ENCODE measurements around the gene ACE. TPM values are rescaled to one million over a fixed set of nuclear protein-coding genes. Genes with fewer than 3 reads are reported as not detected.

Gene ACE
- total RNA-seq, 1 donor from 2014 or later: 72.6 TPM

DNA sequence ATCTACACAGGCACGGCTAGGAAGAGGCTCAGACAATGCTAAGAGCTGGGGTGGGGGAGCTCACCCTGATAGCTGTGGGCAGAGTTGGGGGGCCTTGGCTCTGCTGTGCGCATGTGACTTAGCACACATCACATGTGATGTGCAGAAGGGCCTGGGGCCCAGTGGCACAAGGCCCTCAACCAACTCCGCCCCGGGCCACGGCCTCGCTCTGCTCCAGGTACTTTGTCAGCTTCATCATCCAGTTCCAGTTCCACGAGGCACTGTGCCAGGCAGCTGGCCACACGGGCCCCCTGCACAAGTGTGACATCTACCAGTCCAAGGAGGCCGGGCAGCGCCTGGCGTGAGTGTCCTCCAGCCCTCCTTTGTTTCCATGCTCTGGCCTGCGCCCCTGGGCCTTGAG is 19.3 kb downstream of the ACE start:
- TF ChIP-seq, protein P1, sequence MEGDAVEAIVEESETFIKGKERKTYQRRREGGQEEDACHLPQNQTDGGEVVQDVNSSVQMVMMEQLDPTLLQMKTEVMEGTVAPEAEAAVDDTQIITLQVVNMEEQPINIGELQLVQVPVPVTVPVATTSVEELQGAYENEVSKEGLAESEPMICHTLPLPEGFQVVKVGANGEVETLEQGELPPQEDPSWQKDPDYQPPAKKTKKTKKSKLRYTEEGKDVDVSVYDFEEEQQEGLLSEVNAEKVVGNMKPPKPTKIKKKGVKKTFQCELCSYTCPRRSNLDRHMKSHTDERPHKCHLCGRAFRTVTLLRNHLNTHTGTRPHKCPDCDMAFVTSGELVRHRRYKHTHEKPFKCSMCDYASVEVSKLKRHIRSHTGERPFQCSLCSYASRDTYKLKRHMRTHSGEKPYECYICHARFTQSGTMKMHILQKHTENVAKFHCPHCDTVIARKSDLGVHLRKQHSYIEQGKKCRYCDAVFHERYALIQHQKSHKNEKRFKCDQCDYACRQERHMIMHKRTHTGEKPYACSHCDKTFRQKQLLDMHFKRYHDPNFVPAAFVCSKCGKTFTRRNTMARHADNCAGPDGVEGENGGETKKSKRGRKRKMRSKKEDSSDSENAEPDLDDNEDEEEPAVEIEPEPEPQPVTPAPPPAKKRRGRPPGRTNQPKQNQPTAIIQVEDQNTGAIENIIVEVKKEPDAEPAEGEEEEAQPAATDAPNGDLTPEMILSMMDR (IDR thresholded peaks at IDR 0.05): no peak
- intact Hi-C loops (cut with DNase I): no loop called here
- Histone ChIP-seq H3K4me1 (no peaks in the 10 kb centered on the region), H3K27me3 (no peaks in the 10 kb centered on the region), H3K9me3 (no peaks in the 10 kb centered on the region), H3K27ac (no peak overlapping the region), H3K36me3 (no peaks in the 10 kb centered on the region), H3K4me3 (no peak overlapping the region)
- DNase-seq (ENCODE audit: low spot score in 2 of 2): no peak

DNA sequence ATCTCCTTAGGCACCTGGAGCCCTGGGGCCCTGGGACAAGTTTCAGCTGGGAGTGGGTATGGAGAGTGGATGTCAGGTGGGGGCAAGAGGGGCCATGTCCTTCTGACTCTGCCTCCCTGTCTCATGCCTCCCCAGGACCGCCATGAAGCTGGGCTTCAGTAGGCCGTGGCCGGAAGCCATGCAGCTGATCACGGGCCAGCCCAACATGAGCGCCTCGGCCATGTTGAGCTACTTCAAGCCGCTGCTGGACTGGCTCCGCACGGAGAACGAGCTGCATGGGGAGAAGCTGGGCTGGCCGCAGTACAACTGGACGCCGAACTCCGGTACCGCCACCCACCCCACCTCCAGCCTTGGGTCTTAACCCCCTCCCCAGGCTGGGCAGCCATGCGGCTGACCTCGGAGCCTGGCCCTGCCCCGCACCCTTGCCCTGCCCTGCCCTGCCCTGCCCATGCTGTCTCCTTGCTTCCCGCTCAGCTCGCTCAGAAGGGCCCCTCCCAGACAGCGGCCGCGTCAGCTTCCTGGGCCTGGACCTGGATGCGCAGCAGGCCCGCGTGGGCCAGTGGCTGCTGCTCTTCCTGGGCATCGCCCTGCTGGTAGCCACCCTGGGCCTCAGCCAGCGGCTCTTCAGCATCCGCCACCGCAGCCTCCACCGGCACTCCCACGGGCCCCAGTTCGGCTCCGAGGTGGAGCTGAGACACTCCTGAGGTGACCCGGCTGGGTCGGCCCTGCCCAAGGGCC is 20.0 kb downstream of the ACE start:
- Histone ChIP-seq H3K4me1 (no peaks in the 10 kb centered on the region), H3K36me3 (no peaks in the 10 kb centered on the region), H3K9me3 (no peaks in the 10 kb centered on the region), H3K4me3 (no peak overlapping the region), H3K27ac (no peak overlapping the region), H3K27me3 (no peaks in the 10 kb centered on the region)
- intact Hi-C loops (cut with DNase I): no loop called here
- DNase-seq (ENCODE audit: low spot score in 2 of 2): no peak
- TF ChIP-seq, protein P1 (IDR thresholded peaks at IDR 0.05): no peak

DNA sequence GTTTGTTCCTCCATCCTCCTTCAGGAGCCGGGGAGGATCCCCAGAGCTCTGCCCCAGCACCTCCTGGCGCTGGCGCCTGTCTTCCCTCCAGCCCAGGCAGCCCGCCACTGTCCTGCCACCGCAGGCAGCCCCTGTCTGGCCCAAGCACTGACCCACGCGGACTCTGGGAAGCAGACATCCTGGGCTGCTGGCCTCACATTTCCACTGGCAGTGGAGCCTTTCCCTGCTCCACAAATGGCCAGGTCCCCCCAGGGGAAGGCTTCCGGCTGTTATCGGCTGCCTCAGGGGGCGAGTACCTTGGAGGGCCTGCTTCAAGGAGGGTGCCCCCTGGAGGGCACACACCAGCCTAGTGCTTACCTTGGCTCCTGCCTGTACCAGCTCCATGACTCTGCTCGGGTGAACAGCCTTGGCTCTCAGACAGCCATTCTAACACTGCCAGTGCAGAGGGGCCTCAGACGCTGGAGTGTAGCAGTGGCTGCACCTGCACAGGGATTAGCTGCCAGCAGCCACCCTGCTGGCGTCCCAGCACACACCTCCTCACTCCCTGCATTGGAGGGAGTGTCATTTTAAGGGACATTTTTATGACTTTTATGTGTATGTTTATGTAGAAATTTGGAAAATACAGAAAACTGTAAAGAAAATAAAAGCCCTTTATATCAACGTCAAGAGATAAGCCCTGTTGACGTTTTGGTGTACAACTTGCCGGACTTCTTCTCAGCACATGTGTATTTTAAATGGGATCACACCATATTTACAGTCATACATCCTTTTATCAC is 21.0 kb downstream of the ACE start:
- no peak overlapping the region for H3K27ac ChIP-seq
- no peaks in the 10 kb centered on the region for H3K4me1 ChIP-seq
- H3K9me3 ChIP-seq: no peaks in the 10 kb centered on the region
- no peaks in the 10 kb centered on the region for H3K36me3 ChIP-seq
- intact Hi-C loops (cut with DNase I): no loop called here
- no peak for DNase-seq (ENCODE audit: low spot score in 2 of 2)
- TF ChIP-seq, protein P1 (IDR thresholded peaks at IDR 0.05): no peak
- no peaks in the 10 kb centered on the region for H3K27me3 ChIP-seq
- H3K4me3 ChIP-seq: no peak overlapping the region

DNA sequence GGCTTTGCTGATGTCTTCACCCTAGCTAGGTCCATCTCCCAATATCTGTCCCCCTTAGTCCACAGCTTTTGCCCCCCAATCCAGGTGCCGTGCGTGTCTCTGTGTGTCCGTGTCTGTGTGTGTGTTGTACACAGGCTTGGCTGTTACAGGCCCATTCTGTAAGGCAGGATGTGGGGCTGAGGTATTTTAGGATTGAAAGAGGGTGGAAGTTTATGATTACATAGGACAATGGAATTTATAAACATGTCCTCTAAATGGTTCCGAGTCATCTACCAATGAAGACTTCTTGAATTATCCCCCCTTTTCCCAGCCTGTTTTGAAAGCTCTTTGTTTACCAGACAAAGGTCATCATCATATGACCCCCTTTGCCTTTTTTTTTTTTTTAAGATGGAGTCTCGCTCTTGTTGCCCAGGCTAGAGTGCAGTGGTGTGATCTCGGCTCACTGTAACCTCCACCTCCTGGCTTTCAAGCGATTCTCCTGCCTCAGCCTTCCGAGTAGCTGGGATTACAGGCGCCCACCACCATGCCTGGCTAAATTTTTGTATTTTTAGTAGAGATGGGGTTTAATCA is 21.9 kb downstream of the ACE start:
- Histone ChIP-seq H3K9me3 (no peaks in the 10 kb centered on the region), H3K36me3 (no peaks in the 10 kb centered on the region), H3K27ac (no peak overlapping the region), H3K27me3 (no peaks in the 10 kb centered on the region), H3K4me1 (no peaks in the 10 kb centered on the region), H3K4me3 (no peak overlapping the region)
- DNase-seq (ENCODE audit: low spot score in 2 of 2): no peak
- TF ChIP-seq, protein P1 (IDR thresholded peaks at IDR 0.05): no peak
- intact Hi-C loops (cut with DNase I): no loop called here

DNA sequence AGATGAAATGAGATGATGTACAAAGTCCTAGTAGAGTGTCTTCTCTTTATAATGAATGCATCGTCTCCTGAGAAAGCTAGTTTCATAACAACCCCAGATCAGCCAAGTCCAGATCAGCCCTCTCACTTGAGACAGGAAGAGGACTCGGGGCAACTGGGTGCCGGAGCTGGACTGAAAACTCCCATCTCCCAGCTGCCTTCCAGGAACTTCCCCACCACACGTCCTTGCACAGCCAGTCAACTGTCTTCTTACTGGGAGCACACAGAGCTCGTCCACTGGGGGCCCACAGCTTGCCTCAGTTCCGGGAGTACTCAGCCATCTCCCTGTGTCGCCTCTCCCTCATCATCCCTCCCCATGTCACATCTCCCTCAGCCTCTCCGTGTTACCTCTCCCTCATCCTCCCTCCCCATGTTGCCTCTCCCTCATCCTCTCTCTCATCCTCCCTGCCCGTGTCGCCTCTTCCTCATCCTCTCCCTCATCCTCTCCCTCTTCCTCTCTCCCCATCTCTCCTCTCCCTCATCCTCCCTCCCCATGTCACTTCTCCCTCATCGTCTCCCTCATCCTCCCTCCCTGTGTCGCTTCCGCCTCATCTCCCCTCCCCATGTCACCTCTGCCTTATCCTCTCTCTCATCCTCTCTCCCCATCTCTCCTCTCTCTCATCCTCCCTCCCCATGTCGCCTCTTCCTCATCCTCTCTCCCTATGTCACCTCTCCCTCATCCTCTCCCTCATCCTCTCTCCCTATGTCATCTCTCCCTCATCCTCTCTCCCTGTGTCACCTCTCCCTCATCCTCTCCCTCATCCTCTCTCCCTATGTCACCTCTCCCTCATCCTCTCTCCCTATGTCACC is 23.9 kb downstream of the ACE start:
- Histone ChIP-seq H3K27ac (no peak overlapping the region), H3K4me1 (no peaks in the 10 kb centered on the region), H3K27me3 (no peaks in the 10 kb centered on the region), H3K36me3 (no peaks in the 10 kb centered on the region), H3K4me3 (no peak overlapping the region), H3K9me3 (no peaks in the 10 kb centered on the region)
- TF ChIP-seq, protein P1 (IDR thresholded peaks at IDR 0.05): no peak
- no peak for DNase-seq (ENCODE audit: low spot score in 2 of 2)
- intact Hi-C loops (cut with DNase I): no loop called here

Measured in ascending aorta (tissue), 2 donors.